GM12878 (cell line): ENCODE data around the gene CLIP2.
"Not testable (repeated sequence)": the region's sequence is repeated elsewhere in the genome, so short reads cannot be mapped to it uniquely, and the experiment has no call there.

Source experiments
- BACH1 ChIP-seq: fragments of 450-650 bp; IDR thresholded peaks from 2 replicates; pipeline ENCODE4 v1.6.1; 2017; ENCODE audit warnings: mild to moderate bottlenecking, borderline replicate concordance
- EZH2 ChIP-seq: IDR thresholded peaks from 2 replicates; pipeline ENCODE4 v1.6.1; 2012; ENCODE audit warnings: low read depth, mild to moderate bottlenecking, control low read depth, inconsistent platforms, low read length, borderline replicate concordance; ENCODE audit not compliant: control insufficient read depth
- LARP7 ChIP-seq: fragments of 450-650 bp; IDR thresholded peaks from 2 replicates; pipeline ENCODE4 v1.6.1; 2017; ENCODE audit warnings: mild to moderate bottlenecking
- POLR2A ChIP-seq: IDR thresholded peaks from 2 replicates; pipeline ENCODE4 v1.6.1; 2011; ENCODE audit warnings: low read depth, mild to moderate bottlenecking, low read length
- SMC3 ChIP-seq: IDR thresholded peaks from 2 replicates; pipeline ENCODE4 v1.6.1; 2011; ENCODE audit warnings: low read length, improper control_type of control experiment, borderline replicate concordance
- TF ChIP-seq, protein P1 (sequence below): fragments of 450-650 bp; formaldehyde crosslinking; IDR thresholded peaks from 2 replicates; pipeline ENCODE4 v1.4.0; 2022; ENCODE audit warnings: mild to moderate bottlenecking, moderate library complexity
- TF ChIP-seq, protein P2 (sequence below): IDR thresholded peaks from 2 replicates; pipeline ENCODE4 v1.6.1; 2011; ENCODE audit warnings: borderline replicate concordance, low read depth, mild to moderate bottlenecking, moderate library complexity, mixed read lengths, low read length; ENCODE audit not compliant: insufficient read depth; ENCODE audit errors: extremely low read length

DNA sequence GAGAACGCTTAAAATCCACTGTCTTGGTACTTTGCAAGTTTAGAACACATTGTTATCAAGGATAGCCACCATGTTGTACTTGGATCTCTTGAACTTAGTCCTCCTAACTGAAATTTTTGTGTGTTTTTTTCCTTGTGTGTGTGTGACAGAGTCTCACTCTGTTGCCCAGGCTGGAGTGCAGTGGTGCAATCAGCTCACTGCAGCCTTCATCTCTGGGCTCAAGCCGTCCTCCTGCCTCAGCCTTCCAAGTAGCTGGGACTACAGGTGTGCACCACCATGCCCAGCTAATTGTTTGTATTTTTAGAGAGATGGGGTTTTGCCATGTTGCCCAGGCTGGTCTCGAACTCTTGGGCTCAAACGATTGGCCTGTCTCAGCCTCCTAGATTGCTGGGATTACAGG lies 130.0 kb downstream of the CLIP2 start:
- not testable (repeated sequence) for TF ChIP-seq EZH2, POLR2A, SMC3, BACH1, LARP7
- TF ChIP-seq, protein P1, sequence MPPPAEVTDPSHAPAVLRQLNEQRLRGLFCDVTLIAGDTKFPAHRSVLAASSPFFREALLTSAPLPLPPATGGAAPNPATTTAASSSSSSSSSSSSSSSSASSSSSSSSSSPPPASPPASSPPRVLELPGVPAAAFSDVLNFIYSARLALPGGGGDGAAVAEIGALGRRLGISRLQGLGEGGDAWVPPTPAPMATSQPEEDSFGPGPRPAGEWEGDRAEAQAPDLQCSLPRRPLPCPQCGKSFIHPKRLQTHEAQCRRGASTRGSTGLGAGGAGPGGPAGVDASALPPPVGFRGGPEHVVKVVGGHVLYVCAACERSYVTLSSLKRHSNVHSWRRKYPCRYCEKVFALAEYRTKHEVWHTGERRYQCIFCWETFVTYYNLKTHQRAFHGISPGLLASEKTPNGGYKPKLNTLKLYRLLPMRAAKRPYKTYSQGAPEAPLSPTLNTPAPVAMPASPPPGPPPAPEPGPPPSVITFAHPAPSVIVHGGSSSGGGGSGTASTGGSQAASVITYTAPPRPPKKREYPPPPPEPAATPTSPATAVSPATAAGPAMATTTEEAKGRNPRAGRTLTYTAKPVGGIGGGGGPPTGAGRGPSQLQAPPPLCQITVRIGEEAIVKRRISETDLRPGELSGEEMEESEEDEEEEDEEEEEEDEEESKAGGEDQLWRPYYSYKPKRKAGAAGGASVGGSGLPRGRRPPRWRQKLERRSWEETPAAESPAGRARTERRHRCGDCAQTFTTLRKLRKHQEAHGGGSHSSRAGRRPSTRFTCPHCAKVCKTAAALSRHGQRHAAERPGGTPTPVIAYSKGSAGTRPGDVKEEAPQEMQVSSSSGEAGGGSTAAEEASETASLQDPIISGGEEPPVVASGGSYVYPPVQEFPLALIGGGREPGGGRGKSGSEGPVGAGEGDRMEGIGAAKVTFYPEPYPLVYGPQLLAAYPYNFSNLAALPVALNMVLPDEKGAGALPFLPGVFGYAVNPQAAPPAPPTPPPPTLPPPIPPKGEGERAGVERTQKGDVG: not testable (repeated sequence)
- TF ChIP-seq, protein P2, sequence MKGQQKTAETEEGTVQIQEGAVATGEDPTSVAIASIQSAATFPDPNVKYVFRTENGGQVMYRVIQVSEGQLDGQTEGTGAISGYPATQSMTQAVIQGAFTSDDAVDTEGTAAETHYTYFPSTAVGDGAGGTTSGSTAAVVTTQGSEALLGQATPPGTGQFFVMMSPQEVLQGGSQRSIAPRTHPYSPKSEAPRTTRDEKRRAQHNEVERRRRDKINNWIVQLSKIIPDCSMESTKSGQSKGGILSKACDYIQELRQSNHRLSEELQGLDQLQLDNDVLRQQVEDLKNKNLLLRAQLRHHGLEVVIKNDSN: not testable (repeated sequence)
